MM.1S (cell line): Measurements from ENCODE around the gene TPBGL.

Experiments
- EZH2 ChIP-seq: fragments of 300-600 bp; sonication (generic); optimal IDR thresholded peaks from 2 replicates; pipeline ENCODE3; 2017; ENCODE audit warnings: low read depth, mild to moderate bottlenecking, antibody characterized with exemption, low read length, mixed read lengths
- EZH2phosphoT487 ChIP-seq: fragments of 300-600 bp; sonication (generic); IDR thresholded peaks from 2 replicates; pipeline ENCODE4 v1.6.1; 2018; ENCODE audit warnings: antibody characterized with exemption, low read length
- TF ChIP-seq, protein P1 (sequence below): fragments of 300-600 bp; sonication (generic); IDR thresholded peaks from 2 replicates; pipeline ENCODE4 v1.5.1; 2016; ENCODE audit warnings: antibody characterized with exemption, low read length, mixed read lengths

DNA sequence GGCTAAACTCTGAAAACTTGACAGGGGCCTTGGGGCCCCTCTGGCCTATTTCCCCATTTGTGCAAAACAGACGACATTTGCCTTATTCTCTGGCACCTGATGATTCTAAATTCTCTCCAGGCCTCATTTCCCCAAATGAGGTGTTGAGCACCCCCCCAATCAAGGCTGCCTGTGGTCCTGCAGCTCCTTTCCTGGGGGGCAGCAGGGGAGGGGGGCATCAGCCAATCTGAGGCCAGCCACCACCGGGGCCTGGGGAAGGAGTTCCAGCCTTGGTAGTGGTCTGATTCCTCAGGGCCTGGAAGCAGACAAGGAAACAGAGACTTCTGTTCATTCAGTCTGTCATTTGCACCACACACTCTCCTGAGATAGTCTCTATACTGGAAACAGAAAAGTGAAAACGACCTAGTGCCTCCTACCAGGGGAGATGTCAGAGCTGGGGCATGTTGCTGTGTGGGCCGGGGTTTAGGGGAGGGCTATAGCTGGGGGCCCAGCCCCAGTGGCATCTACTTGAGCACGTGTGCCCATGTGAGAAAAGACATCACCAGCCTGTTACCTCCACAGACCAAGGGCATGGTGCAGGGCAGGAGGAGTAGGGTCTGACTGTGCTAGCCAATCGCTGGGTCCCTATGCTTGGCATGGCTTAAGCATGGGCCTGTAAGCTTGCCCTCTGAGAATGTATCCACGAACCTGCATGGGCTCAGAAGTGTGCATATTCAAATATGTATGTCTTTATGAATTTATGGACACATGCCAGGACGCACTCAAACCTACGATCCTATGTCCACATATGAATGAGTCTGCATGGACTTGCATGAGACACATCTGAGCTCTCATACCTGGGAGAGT, 1.8 kb upstream of the TPBGL start:
- TF ChIP-seq, protein P1, sequence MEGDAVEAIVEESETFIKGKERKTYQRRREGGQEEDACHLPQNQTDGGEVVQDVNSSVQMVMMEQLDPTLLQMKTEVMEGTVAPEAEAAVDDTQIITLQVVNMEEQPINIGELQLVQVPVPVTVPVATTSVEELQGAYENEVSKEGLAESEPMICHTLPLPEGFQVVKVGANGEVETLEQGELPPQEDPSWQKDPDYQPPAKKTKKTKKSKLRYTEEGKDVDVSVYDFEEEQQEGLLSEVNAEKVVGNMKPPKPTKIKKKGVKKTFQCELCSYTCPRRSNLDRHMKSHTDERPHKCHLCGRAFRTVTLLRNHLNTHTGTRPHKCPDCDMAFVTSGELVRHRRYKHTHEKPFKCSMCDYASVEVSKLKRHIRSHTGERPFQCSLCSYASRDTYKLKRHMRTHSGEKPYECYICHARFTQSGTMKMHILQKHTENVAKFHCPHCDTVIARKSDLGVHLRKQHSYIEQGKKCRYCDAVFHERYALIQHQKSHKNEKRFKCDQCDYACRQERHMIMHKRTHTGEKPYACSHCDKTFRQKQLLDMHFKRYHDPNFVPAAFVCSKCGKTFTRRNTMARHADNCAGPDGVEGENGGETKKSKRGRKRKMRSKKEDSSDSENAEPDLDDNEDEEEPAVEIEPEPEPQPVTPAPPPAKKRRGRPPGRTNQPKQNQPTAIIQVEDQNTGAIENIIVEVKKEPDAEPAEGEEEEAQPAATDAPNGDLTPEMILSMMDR: no peak
- TF ChIP-seq EZH2: no peak
- no peak for TF ChIP-seq EZH2phosphoT487
